Measurements from ENCODE around the gene PTPRD. TPM values are rescaled to one million over a fixed set of nuclear protein-coding genes. Genes with fewer than 3 reads are reported as not detected.

PTPRD gene
- total RNA-seq, 1 experiment from 2014 or later = 0.02 TPM

DNA sequence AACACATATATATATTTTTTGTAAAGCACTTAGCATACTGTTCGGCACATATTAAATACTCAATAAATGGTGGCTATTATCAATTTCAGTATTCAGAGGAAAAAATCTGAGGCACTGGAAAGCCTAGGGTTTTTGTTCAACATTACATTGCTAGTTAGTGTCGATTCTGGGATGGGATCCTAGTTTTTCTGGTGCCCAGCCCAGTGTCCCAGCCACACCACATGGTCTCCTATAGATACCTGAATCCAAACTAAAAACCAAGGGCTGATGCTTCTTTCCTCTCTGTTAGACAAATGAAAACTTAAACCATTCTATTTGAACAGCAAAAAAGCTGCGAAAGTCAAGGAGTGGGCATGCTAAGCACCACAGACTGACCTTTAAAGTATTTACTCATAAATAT is 2002.5 kb downstream of the PTPRD start:
- no peak for DNase-seq (ENCODE audit: low read depth, low spot score)
- H2AFZ ChIP-seq (ENCODE audit: low read depth, low read length, poor library complexity, severe bottlenecking) = no peak overlapping the region
- ATAC-seq = no peak
- no peak overlapping the region for H3K27ac ChIP-seq (ENCODE audit: low read depth, low read length)
- H3K4me2 ChIP-seq (ENCODE audit: low read length) = no peak overlapping the region
- intact Hi-C loops (cut with micrococcal nuclease) = no loop called here
- H3K27me3 ChIP-seq (ENCODE audit: insufficient read depth, low read length) = no peaks in the 10 kb centered on the region
- no peak for TF ChIP-seq ZFX (IDR thresholded peaks at IDR 0.05)
- no peak for TF ChIP-seq EZH2phosphoT487 (IDR thresholded peaks at IDR 0.05; ENCODE audit: borderline replicate concordance)
- H4K20me1 ChIP-seq (ENCODE audit: insufficient read depth) = no peaks in the 10 kb centered on the region
- H3K9me2 ChIP-seq (ENCODE audit: insufficient read depth) = no peaks in the 10 kb centered on the region
- H3K4me1 ChIP-seq (ENCODE audit: control insufficient read depth in 1 of 2, insufficient read depth in 2 of 2, low read length in 2 of 2) = no peaks in the 10 kb centered on the region
- POLR2A ChIA-PET = no interaction called here
- H3K79me2 ChIP-seq (ENCODE audit: insufficient read depth, low read length) = no peaks in the 10 kb centered on the region
- H3K4me3 ChIP-seq (replicated peaks in 1 of 2; ENCODE audit: low read depth in 1 of 2, low read length in 2 of 2) = no peak overlapping the region
- CTCF ChIA-PET = no interaction called here
- H3K9me3 ChIP-seq (ENCODE audit: control insufficient read depth in 1 of 2, insufficient read depth in 1 of 2, low read depth in 1 of 2, low read length in 2 of 2) = peaks cover 8 to 17% of the 10 kb centered on the region in 2 experiments; a peak in 2 of 4 replicates
- no peaks in the 10 kb centered on the region for H3K36me3 ChIP-seq (ENCODE audit: control insufficient read depth in 1 of 2, insufficient read depth in 2 of 2, low read length in 2 of 2)
- RAD21 ChIA-PET (ENCODE audit: low non-redundant PET in 1 of 2, low total read pairs in 2 of 2, uncharacterized antibody in 2 of 2, unreplicated experiment in 2 of 2) = no interaction called here
- H3K9ac ChIP-seq (ENCODE audit: low read length) = no peak overlapping the region
- BruUV-seq (replicated peaks) = no TSS peak

GRCh38 chr9:8605096-8605495 is 2007.7 kb downstream of the PTPRD start:
- H3K9me3 ChIP-seq (ENCODE audit: control insufficient read depth in 1 of 2, insufficient read depth in 1 of 2, low read depth in 1 of 2, low read length in 2 of 2) = peaks cover 17 to 23% of the 10 kb centered on the region in 2 experiments; a peak in 2 of 4 replicates

More at GRCh38 chr9:8605096-8605495, 2007.7 kb downstream of the PTPRD start:
- Histone ChIP-seq H3K79me2 (ENCODE audit: insufficient read depth, low read length) (no peaks in the 10 kb centered on the region), H3K4me3 (replicated peaks in 1 of 2; ENCODE audit: low read depth in 1 of 2, low read length in 2 of 2) (no peak overlapping the region), H3K27ac (ENCODE audit: low read depth, low read length) (no peak overlapping the region), H3K4me2 (ENCODE audit: low read length) (no peak overlapping the region), H3K9me2 (ENCODE audit: insufficient read depth) (no peaks in the 10 kb centered on the region), H2AFZ (ENCODE audit: low read depth, low read length, poor library complexity, severe bottlenecking) (no peak overlapping the region), H3K4me1 (ENCODE audit: control insufficient read depth in 1 of 2, insufficient read depth in 2 of 2, low read length in 2 of 2) (no peaks in the 10 kb centered on the region), H4K20me1 (ENCODE audit: insufficient read depth) (no peaks in the 10 kb centered on the region), H3K9ac (ENCODE audit: low read length) (no peak overlapping the region), H3K27me3 (ENCODE audit: insufficient read depth, low read length) (no peaks in the 10 kb centered on the region), H3K36me3 (ENCODE audit: control insufficient read depth in 1 of 2, insufficient read depth in 2 of 2, low read length in 2 of 2) (no peaks in the 10 kb centered on the region)
- CTCF ChIA-PET = no interaction called here
- BruUV-seq (replicated peaks) = no TSS peak
- POLR2A ChIA-PET = no interaction called here
- DNase-seq (ENCODE audit: low read depth, low spot score) (no peak), ATAC-seq (no peak)
- intact Hi-C loops (cut with micrococcal nuclease) = no loop called here
- no peak for TF ChIP-seq SRF (IDR thresholded peaks at IDR 0.05; ENCODE audit: low read depth)
- TF ChIP-seq RAD21 (IDR thresholded peaks at IDR 0.05; ENCODE audit: low read depth) = no peak
- TF ChIP-seq ATF3 (IDR thresholded peaks at IDR 0.05) = no peak
- TF ChIP-seq EZH2 (IDR thresholded peaks at IDR 0.05) = no peak
- TF ChIP-seq CBX3 (IDR thresholded peaks at IDR 0.05; ENCODE audit: low read depth) = no peak
- TF ChIP-seq YY1 (IDR thresholded peaks at IDR 0.05; ENCODE audit: extremely low read depth, insufficient replicate concordance, low read depth, low read length) = no peak
- no peak for TF ChIP-seq ZFX (IDR thresholded peaks at IDR 0.05)
- TF ChIP-seq SIN3A (IDR thresholded peaks at IDR 0.05; ENCODE audit: low read depth) = no peak
- TF ChIP-seq, protein P1, sequence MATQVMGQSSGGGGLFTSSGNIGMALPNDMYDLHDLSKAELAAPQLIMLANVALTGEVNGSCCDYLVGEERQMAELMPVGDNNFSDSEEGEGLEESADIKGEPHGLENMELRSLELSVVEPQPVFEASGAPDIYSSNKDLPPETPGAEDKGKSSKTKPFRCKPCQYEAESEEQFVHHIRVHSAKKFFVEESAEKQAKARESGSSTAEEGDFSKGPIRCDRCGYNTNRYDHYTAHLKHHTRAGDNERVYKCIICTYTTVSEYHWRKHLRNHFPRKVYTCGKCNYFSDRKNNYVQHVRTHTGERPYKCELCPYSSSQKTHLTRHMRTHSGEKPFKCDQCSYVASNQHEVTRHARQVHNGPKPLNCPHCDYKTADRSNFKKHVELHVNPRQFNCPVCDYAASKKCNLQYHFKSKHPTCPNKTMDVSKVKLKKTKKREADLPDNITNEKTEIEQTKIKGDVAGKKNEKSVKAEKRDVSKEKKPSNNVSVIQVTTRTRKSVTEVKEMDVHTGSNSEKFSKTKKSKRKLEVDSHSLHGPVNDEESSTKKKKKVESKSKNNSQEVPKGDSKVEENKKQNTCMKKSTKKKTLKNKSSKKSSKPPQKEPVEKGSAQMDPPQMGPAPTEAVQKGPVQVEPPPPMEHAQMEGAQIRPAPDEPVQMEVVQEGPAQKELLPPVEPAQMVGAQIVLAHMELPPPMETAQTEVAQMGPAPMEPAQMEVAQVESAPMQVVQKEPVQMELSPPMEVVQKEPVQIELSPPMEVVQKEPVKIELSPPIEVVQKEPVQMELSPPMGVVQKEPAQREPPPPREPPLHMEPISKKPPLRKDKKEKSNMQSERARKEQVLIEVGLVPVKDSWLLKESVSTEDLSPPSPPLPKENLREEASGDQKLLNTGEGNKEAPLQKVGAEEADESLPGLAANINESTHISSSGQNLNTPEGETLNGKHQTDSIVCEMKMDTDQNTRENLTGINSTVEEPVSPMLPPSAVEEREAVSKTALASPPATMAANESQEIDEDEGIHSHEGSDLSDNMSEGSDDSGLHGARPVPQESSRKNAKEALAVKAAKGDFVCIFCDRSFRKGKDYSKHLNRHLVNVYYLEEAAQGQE (IDR thresholded peaks at IDR 0.05; ENCODE audit: low read depth) = no peak
- TF ChIP-seq, protein P2, sequence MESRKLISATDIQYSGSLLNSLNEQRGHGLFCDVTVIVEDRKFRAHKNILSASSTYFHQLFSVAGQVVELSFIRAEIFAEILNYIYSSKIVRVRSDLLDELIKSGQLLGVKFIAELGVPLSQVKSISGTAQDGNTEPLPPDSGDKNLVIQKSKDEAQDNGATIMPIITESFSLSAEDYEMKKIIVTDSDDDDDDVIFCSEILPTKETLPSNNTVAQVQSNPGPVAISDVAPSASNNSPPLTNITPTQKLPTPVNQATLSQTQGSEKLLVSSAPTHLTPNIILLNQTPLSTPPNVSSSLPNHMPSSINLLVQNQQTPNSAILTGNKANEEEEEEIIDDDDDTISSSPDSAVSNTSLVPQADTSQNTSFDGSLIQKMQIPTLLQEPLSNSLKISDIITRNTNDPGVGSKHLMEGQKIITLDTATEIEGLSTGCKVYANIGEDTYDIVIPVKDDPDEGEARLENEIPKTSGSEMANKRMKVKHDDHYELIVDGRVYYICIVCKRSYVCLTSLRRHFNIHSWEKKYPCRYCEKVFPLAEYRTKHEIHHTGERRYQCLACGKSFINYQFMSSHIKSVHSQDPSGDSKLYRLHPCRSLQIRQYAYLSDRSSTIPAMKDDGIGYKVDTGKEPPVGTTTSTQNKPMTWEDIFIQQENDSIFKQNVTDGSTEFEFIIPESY (IDR thresholded peaks at IDR 0.05; ENCODE audit: extremely low read depth, insufficient replicate concordance, low read length) = no peak
- TF ChIP-seq POLR2A (IDR thresholded peaks at IDR 0.05; ENCODE audit: borderline replicate concordance, extremely low read depth, insufficient read depth, insufficient read length) = no peak
- no peak for TF ChIP-seq SP1 (IDR thresholded peaks at IDR 0.05; ENCODE audit: low read depth)
- no peak for TF ChIP-seq TCF7L2 (IDR thresholded peaks at IDR 0.05; ENCODE audit: borderline replicate concordance, extremely low read depth, insufficient read depth, insufficient read length)
- TF ChIP-seq EZH2phosphoT487 (IDR thresholded peaks at IDR 0.05; ENCODE audit: borderline replicate concordance) = no peak
- no peak for TF ChIP-seq ELF1 (IDR thresholded peaks at IDR 0.05; ENCODE audit: borderline replicate concordance, low read depth)
- TF ChIP-seq FOSL1 (IDR thresholded peaks at IDR 0.05; ENCODE audit: low read depth) = no peak
- RAD21 ChIA-PET (ENCODE audit: low non-redundant PET in 1 of 2, low total read pairs in 2 of 2, uncharacterized antibody in 2 of 2, unreplicated experiment in 2 of 2) = no interaction called here
